ENCODE results near the gene HHEX.
"Not testable (repeated sequence)": the region's sequence is repeated elsewhere in the genome, so short reads cannot be mapped to it uniquely, and the experiment has no call there.

Gene HHEX

GRCh38 chr10:92737484-92737883 is 47.7 kb downstream of the HHEX start:
- no peak for DNase-seq (ENCODE audit: low spot score)

GRCh38 chr10:92740762-92741161 is 51.0 kb downstream of the HHEX start:
- DNase-seq (ENCODE audit: low spot score) = no peak

GRCh38 chr10:92741741-92742140 is 52.0 kb downstream of the HHEX start:
- not testable (repeated sequence) for DNase-seq (ENCODE audit: low spot score)

- no peak for DNase-seq (ENCODE audit: low spot score)
These were observed 52.8 kb downstream of the HHEX start for GRCh38 chr10:92742331-92743228.

Data from RKO (cell line).